Hematopoietic multipotent progenitor cell treated with erythropoietin and hydrocortisone succinate and interleukin-3 and kit ligand, for 15 days (in vitro differentiated cells): ENCODE data around the gene IQCK.
"Not testable (repeated sequence)": the region's sequence is repeated elsewhere in the genome, so short reads cannot be mapped to it uniquely, and the experiment has no call there.

Experiments
- DNase-seq: peaks from one replicate; pipeline ENCODE4 v3.0.0-alpha.2; 2015; ENCODE audit warnings: low spot score

The IQCK gene

DNA sequence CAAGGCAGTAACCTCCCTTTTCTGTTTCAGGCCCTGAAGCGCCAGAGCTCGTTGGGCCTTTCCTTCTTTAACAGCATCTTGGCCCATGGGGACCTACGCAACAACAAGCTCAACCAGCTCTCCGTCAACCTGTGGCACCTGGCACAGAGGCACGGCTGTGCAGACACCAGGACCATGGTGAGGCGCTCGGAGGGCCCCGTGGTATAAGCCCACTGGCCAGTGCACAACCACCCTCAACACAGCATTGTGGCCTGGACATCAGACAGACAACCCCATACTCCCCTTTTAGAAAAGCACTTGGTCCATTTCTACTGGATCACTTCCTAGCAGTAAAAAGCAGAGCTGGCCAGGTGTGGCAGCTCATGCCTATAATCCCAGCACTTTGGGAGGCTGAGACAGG lies 18.6 kb upstream of the IQCK start:
- no peak for DNase-seq

DNA sequence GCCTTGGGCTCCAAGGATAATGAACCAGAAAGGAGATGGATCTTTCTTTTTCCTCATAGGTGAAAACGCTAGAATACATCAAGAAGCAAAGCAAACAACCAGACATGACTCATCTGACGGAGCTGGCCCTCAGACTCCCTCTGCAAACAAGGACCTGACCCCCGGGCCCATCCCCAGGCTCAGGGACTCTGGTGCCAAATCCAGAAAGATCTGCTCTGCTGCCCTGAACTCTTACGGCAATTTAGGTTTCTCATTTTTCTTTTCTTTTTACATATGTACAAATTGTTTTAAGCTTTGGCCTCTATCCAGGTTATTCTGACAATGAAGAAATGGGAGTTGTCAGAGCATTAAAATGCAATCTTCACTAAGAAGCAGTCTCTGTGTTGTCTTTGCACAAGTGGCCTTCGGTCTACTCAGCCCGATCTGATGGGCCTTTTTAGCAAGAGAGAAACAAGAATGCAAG lies 17.7 kb upstream of the IQCK start:
- DNase-seq = no peak

DNA sequence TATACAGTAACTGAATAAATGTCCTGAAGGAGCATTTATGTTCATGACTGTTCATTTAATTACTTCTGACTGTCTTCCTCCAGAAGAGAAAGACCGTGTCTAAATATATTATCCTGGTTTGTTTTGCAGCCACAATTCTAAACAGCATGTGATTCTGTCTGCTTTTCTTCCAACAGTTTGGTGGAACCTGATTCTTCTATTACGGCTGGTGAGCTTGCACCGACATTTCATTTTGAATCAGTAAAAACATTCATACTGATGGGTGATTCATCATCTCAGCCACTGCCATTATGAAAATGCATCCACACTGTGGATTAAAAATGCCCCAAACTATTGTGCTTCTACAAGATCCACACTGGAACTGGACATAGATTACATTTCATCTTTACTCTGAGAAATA lies 17.0 kb upstream of the IQCK start:
- DNase-seq = no peak

DNA sequence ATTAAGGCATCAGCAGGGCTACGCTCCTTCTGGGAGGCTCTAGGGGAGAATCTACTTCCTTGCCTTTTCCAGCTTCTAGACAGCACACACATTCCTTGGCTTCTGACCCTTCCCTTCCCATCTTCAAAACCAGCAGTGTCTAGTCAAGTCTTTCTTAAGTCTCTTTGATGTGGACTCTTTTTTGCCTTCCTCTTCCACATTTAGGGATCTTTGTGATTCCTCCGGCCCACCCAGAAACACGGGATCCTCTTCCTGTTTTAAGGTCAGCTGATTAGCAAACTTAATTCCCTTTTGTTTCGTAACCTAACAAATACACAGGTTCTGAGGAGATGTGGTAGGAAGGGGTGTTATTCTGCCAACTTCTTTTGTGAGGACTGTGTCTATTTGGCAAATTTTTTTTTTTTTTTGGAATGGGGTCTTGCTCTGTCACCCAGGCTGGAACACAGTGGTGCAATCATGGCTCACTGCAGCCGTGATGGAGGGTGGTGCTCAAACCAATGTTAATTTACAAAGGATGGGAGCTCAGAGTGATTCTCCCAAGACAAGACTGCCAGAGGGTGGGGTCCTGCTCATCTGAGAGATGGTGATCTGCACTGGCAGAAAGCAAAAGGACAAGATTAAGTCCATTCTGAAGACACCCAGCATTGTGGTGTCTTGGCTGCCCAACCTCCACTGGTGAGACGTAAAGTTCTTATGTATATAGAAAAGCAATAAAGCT lies 14.7 kb upstream of the IQCK start:
- no peak for DNase-seq

DNA sequence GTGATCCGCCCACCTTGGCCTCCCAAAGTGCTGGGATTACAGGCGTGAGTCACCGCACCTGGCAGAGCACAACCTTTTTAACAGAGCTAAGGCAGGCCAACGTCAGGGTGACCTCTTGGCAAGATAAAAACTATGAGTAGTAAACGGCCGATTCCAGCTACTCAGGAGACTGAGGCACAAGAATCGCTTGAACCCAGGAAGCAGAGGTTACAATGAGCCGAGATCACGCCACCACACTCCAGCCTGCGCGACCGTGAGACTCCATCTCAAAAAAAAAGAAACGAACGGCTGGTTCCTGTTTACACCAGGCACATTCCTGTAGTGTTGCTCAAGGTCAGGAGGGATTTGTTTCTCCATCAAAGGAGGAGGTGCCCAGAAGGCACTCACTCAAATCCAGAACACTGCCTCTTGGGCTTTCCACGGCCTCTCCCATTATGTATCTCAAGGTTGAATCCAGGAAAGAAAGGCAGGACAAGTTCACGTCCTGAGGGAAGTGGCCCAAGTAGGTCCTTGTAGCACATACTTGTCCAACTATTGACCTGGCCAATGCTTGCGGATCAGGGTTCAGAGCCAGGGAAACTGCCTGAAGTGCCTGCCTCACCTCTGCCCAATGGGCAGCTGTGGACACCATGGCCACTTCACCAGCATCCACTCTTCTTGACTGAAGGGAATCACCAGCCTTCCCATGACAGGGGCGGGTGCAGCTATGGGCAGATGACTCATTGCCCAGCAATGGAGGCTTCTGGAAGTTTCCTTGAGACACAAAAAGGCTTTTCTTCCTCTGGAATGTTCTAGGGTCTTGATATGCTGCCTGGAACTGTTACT lies 13.5 kb upstream of the IQCK start:
- no peak for DNase-seq

DNA sequence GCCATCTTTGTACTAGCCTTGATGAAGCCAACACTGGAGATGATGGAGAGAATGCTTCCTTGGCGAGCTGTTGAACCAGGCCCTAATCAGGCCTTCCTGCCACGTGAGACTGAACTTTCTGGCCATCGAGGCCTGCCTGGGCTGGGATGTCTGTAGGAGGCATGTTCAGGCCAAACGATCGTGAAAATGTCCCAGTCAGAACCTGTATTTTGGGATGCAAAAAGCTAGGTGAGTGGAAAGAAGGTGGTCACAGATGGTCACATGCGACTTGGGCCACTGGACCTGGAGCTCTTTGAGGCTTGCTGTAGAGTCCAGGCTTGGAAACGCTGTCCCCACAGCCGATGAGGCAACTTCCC lies 12.9 kb upstream of the IQCK start:
- no peak for DNase-seq

DNA sequence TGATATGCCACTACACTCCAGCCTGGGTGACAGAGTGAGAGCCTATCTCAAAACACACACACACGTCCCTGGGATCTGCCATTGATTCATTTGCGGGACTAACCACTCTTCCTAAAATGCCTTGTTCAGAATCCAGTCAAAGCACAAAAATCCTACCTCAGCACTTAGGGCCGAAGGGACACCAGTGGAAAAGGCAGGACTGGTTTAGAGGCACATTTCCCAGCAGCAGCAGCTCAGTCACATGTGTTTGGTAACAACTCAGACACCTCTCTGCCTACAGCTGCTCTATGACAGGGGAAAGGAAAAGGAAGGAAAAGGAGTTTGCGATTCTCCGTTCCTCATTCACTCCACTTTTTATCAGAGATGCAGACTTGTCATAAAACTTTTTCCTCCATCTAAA lies 12.2 kb upstream of the IQCK start:
- DNase-seq = no peak

DNA sequence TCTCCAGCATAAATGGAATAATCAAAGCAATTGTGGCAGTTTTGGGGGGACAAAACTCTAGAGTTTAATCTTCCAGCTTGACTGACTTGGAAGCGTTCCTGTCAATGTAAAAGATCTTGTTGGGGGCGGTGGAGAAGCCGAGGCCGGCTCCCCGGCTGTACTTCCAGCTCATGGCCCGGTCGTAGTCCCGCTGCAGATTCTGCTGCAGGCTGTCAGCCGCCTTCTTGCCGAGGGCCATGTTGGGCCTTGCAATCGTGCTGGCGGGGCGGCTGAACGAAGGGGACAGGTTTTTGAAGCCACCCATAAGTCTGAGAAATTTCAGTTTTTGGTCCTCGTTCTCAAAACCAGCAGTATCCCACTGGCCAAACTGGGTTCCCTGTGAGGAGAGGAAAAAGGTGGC lies 11.2 kb upstream of the IQCK start:
- DNase-seq = no peak

DNA sequence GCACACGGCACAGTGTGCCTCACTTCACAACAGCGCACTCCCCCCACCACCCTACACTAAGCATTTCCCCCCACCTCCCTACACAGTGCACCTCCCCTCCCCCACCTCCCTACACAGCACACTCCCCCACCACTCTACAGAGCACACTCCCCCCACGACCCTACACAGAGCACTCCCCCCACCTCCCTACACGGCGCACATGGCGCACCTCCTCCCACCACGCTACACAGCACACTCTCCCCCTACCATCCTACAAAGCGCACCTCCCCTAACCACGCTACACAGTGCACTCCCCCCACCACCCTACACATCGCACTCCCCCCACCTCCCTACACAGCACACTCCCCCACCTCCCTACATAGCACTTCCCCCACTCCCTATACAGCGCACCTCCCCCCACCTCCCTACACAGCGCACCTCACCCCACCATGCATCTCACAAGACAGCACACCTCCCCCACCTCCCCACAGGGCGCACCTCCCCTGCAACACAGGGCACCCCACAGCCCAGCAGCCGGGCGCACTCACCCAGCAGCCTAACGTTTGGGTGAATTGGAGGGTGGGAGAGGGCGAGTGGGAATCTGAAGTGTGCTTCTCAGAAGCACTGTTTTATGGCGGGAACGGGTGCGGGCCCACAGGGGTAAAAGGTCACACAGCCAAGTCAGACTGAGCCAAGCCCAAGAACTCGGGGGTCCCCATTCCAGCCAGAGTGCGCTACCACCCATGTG lies 10.3 kb upstream of the IQCK start:
- no peak for DNase-seq

DNA sequence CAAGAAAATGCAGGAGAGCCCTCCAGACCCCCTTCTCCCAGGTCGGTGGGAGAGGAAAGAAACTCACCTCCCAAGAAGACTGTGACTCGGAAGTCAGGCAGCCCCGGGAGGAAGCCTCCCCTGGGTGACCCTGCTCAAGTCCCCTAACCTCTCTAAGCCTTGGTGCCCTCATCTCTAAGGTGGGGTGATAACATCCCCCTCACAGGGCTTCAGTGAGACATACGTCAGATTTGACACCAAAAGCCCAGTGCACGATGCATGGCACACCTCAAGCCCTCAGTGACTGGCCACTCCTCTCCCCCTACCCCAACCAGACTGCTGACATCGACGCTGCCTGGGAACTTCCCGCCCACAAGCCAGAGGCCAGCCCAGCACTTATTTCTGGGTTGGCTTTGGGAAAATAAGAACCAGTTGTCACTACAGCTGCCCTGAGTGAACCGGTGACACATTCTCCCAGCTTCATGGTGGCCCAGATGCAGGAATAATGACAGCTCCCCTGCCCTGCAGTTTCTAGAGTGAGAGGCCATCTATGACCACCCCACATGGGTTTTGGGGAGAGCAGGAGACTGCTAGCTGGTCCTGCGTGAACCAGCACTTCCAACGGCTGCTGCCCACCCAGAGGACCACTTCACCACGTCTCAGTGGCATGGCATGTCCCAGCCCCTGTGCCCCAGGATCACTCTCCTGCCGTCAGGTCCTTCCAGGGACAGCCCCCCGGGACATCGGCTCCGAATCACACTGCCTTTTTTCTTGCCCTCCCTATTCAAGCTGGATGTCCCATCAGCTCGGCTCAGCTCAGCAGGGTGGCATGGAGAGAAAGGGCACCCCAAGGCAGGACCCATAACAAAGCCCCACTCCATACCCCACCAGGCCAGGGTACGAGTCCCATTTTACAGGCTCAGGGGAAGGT lies 9.5 kb upstream of the IQCK start:
- no peak for DNase-seq

DNA sequence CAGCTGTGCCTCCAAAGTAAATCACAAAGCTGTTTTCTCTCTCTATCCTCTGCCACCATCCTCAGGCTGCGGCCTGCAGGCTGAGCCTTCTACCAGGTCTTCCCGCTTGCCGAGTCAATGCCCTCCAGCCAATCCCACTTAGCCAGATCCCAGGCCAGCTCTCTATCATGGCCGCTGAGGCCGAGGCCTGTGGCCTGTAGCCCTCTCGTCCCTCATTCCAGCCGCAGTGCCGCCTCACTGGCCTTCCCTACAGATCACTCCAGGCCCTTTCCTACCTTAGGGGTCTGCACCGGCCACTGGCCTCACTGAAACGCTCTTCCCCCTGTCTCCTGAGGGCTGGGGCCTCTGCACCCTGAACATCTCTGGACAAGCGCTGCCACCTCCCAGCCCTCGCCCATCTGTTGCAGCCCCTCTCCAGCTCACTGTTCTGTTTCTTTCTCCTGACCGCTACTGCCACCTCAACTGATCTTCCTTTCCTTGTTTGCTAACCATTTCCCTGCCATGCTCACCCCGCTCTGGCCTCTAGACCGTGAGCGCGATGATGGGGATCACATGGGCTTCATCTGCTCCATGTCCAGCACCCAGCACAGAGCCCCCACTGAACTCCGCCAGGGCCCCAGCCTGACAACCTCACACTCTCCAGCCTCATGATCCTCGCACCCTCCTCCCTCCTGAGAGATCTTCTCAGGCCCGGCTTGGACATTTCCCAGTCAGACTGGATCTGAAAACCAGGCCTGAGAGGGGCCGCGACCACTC lies 8.5 kb upstream of the IQCK start:
- no peak for DNase-seq

DNA sequence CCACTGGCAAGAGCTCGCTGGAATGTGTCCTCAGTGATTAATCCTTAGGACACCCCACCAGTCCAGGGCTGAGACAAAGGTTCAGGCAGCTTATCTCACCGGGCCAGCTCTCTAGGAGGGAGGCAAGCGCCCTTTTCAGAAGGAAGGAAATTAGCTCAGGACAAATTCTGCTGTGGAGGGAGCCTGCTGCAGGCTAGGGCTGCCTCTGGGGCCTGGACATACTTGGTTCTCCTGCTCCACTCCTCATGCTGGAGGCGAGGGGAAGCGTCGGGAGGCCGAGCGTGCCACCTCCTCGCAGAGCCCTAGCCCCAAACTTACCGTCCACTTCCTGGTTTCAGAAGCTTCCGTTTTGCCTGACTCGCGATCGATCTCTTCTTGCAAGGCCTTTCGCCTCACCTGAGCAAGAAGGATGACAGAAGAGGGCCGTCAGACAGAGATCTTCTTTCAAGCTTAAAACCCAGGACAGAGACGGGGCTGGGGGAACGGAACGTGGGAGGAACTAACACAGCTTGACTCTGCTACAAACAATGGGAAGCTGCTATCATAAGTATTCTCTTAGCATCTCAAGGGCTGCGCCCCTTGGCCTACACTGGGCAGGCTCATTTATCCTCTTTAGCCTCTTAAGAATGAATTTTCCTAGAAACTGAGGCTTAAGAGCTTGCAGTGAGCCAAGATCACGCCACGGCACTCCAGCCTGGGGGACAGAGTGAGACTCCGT lies 7.7 kb upstream of the IQCK start:
- DNase-seq = no peak

DNA sequence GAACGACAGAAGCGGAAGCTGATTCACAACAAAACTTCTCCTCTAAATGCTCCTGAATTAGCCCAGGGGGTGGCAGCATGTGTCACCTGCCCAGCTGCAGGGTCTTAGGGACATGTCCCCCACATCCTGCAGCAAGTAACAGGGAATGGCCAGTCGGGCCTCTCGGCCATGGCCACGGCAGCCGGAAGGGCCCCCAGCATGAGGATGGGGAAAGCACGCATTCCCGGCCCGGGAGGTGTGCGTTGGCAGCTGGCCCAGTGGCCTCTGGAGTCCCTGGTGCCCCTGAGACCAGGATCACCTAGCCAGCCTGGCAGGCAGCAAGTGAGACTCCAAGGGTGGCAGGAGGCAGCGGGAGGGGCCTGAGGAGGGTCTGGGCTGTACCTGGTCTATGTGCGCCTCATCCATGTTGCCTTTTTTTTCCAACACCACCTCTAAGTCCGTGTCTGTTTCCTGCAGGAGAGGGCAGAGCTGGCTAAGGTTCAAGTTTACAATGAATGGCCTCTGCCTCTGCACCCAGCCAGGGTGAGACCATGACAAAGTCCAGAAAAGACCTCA lies 7.0 kb upstream of the IQCK start:
- DNase-seq = no peak

DNA sequence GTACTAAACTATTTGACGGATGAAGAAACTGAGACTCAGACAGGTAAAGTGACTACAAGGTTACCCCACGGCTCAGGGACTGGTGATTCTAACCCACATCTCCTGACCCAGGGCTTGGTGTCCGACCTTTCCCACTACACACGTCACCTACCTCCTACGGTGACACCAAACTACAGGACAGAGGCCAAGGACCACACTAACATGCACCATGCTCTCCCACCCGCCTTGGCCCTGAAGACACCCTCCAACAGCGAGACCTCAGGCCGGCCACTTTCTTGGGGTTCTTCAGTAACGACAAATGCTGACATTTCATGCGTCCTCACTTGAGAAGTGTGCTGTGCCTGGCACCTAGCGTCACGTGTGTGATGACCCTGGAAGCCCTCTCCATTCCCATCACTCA lies 6.4 kb upstream of the IQCK start:
- no peak for DNase-seq

DNA sequence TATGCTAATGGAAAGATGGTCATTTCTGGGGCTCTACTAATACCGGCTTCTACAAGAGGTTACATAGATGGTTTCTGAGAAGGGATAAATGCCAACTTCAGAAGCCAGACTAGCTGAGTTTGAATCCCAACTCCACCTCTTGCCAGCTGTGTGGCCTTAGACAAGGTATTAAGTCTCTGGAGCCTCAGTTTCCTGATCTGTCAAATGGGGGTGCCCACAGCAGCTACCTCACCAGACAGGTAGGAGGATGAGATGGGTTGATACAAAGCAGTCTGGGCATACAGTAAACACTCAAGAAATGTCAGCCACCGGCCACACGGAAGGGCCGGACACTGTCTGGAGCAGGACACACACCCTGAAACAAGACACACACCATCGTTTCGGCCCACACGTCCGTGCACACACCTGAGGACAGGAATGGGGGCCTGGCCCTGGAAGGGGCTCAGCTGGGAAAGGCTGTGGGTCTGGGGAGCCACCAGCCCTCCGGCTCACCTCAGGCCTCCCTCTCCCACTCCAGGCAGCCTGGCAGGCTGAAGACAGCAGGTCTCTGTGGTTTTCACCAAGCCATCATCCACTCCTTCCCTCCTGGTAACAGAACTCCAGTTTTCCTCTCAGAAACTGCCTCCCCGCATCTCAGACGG lies 5.5 kb upstream of the IQCK start:
- no peak for DNase-seq

DNA sequence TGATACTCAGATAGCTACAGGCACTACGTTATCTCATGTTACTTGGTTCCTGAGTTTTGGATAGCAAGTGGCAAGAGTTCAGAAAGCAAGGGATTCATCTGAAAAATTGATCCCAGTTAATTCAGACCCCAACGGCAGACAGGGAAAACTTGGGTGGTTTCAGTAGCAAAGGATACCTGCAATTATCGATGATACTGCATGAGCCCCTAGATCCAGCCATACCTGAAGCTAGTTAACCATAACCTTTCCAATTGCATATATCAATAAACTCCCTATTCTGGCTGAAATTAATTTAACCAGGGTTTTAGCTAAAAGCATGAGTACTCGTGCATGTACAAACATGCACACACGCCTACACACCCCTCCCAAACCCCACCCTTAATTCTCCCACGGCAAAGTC lies 4.4 kb upstream of the IQCK start:
- DNase-seq = no peak

DNA sequence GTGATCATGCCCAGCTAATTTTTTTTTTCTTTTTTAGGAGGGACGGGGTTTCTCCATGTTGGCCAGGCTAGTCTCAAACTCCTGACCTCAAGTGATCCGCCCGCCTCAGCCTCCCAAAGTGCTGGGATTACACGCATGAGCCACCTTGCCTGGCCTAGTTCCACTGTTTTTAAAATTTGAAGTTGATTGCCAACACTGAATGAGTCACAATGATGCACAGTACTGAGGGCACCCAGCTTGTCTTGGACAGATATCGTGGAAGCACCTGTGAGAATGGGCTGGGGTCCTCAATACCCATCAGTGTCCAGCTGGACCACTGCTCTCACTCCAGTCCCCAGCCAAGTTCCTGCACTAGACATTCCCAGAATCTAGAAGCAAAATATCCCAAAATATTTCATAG lies 2.5 kb upstream of the IQCK start:
- DNase-seq = no peak

DNA sequence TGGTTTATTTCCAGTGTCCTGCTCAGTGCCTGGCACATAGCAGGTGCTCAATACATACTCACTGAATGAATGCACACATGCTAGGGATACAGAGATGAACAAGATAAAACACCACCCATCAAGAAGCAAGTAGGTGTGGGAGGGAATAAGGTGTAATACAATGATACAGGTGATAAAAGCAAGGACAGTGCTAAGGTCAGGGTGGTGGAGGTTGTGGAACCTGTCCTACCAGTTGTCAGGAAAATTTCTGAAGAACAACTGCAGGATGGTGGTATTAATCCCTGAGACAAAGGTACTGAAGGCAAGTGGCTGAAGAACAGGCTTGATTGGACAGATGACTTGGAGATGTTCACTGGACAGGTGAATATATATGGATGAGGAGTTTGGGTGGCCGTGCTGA lies 1.9 kb upstream of the IQCK start:
- DNase-seq = no peak

DNA sequence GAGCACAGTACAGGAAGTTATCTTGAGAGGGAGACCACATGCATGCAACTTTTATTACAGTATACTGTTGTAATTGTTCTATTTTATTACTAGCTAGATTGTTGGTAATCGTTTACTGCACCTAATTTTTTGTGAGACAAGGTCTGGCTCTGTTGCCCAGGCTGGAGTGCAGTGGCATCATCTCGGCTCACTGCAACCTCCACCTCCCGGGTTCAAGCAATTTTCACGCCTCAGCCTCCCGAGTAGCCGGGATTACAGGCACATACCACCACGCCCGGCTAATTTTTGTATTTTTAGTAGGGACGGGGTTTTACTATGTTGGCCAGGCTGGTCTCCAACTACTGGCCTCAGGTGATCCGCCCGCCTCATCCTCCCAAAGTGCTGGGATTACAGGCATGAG lies 1.3 kb upstream of the IQCK start:
- DNase-seq = not testable (repeated sequence)

DNA sequence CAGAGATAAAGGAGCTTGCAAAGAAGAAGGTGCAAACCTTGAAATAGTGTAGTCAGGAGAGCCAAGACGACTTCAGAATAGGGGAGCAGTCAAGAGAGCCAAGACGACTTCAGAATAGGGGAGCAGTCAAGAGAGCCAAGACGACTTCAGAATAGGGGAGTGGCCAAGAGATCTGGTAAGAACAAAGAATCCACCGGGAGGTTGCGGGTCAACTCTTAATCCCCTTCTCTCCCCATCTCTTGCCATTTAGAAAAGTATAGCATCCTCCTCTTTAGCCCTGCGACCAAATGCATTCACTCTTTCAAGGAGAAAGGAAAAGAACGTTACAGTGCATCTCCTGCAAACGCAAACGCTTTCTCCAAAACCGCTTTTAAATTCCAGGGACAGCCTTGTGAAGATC lies 757 bp upstream of the IQCK start:
- no peak for DNase-seq
